Neuronal stem cell (in vitro differentiated cells): Measurements from ENCODE around the gene ITGA8.

Experiments used
- DNase-seq: peaks from one replicate; pipeline ENCODE4 v3.0.0-alpha.2; 2013; ENCODE audit warnings: low spot score
- H2AFZ ChIP-seq: one replicate; pipeline ENCODE4 v1.6.1; 2013; ENCODE audit warnings: mild to moderate bottlenecking, low read length, inconsistent platforms
- H2AK5ac ChIP-seq: 2 replicates; pipeline ENCODE4 v1.6.1; 2013; ENCODE audit warnings: low read depth, mild to moderate bottlenecking, inconsistent platforms, low read length, moderate library complexity, mixed read lengths
- H2BK120ac ChIP-seq: 2 replicates; pipeline ENCODE4 v1.6.1; 2013; ENCODE audit warnings: low read depth, mild to moderate bottlenecking, inconsistent platforms, low read length, moderate library complexity, mixed read lengths
- H2BK12ac ChIP-seq: one replicate; pipeline ENCODE4 v1.6.1; 2013; ENCODE audit warnings: low read length, inconsistent platforms
- H2BK15ac ChIP-seq: 2 replicates; pipeline ENCODE4 v1.6.1; 2013; ENCODE audit warnings: mild to moderate bottlenecking, low read length, inconsistent platforms, mixed read lengths
- H2BK5ac ChIP-seq: one replicate; pipeline ENCODE4 v1.6.1; 2013; ENCODE audit warnings: inconsistent platforms, mild to moderate bottlenecking, low read length, moderate library complexity
- H3K14ac ChIP-seq: one replicate; pipeline ENCODE4 v1.6.1; 2013; ENCODE audit warnings: low read length, inconsistent platforms
- H3K18ac ChIP-seq: 2 replicates; pipeline ENCODE4 v1.6.1; 2013; ENCODE audit warnings: low read length, inconsistent platforms
- H3K23ac ChIP-seq: 2 replicates; pipeline ENCODE4 v1.6.1; 2013; ENCODE audit warnings: low read depth, mild to moderate bottlenecking, mixed read lengths, low read length, inconsistent platforms; ENCODE audit not compliant: poor library complexity
- H3K27ac ChIP-seq: replicated peaks from 3 replicates; pipeline ENCODE4 v1.5.1; 2013; ENCODE audit warnings: low read length, inconsistent platforms
- H3K27me3 ChIP-seq, 3 experiments: 2 replicates each; pipeline ENCODE4 v1.6.1; 2013; ENCODE audit warnings: low read length in 3 of 3, mild to moderate bottlenecking in 2 of 3, inconsistent platforms in 1 of 3, low read depth in 1 of 3, mixed read lengths in 1 of 3, moderate library complexity in 1 of 3; ENCODE audit not compliant: control insufficient read depth in 3 of 3, insufficient read depth in 3 of 3
- H3K36me3 ChIP-seq, 2 donors: replicated peaks in 1 of 2; 2 replicates each; pipeline ENCODE4 v1.6.1; 2013; ENCODE audit warnings: low read length in 2 of 2; ENCODE audit not compliant: control insufficient read depth in 2 of 2, insufficient read depth in 2 of 2
- H3K4ac ChIP-seq: 2 replicates; pipeline ENCODE4 v1.6.1; 2013; ENCODE audit warnings: inconsistent platforms, mild to moderate bottlenecking, low read length, moderate library complexity
- H3K4me1 ChIP-seq, 2 donors: 1 replicate in 1 of 2; 2 replicates in 1 of 2; pipeline ENCODE4 v1.6.1; 2013; ENCODE audit warnings: low read length in 2 of 2, low read depth in 1 of 2; ENCODE audit not compliant: control insufficient read depth in 2 of 2, insufficient read depth in 1 of 2
- H3K4me2 ChIP-seq: one replicate; pipeline ENCODE4 v1.6.1; 2013; ENCODE audit warnings: mild to moderate bottlenecking, low read length, inconsistent platforms; ENCODE audit not compliant: insufficient read depth, poor library complexity, severe bottlenecking
- H3K4me3 ChIP-seq, 2 donors: 2 replicates each; pipeline ENCODE4 v1.5.1; 2013; ENCODE audit warnings: low read length in 2 of 2, mild to moderate bottlenecking in 2 of 2, inconsistent platforms in 1 of 2, moderate library complexity in 1 of 2
- H3K79me1 ChIP-seq: one replicate; pipeline ENCODE4 v1.6.1; 2013; ENCODE audit warnings: low read depth, mild to moderate bottlenecking, inconsistent platforms, low read length, moderate library complexity
- H3K9ac ChIP-seq: one replicate; pipeline ENCODE4 v1.6.1; 2013; ENCODE audit warnings: mild to moderate bottlenecking, low read depth, low read length, inconsistent platforms; ENCODE audit not compliant: poor library complexity
- H3K9me3 ChIP-seq, 2 donors: replicated peaks in 1 of 2; 2 replicates each; pipeline versions ENCODE3 to v1.6.1; 2013; ENCODE audit warnings: low read length in 2 of 2, mild to moderate bottlenecking in 2 of 2, inconsistent platforms in 1 of 2, low read depth in 1 of 2, mixed read lengths in 1 of 2, moderate library complexity in 1 of 2; ENCODE audit not compliant: control insufficient read depth in 2 of 2, insufficient read depth in 1 of 2
- H4K8ac ChIP-seq: one replicate; pipeline ENCODE4 v1.6.1; 2013; ENCODE audit warnings: low read depth, mild to moderate bottlenecking, inconsistent platforms, low read length, moderate library complexity
- H4K91ac ChIP-seq: one replicate; pipeline ENCODE4 v1.6.1; 2013; ENCODE audit warnings: low read length, low read depth, mild to moderate bottlenecking, inconsistent platforms; ENCODE audit not compliant: poor library complexity
- WGBS, 2 donors: extraction: QIAGEN DNeasy Blood & Tissue Kit; methylation state at CpG; one replicate each; pipeline ENCODE4 v1.1.7; 2013; ENCODE audit warnings: missing lambda C conversion rate in 2 of 2, mixed read lengths in 1 of 2; ENCODE audit not compliant: insufficient read length in 2 of 2, insufficient replicate concordance in 1 of 2; ENCODE audit errors: extremely low coverage in 2 of 2; 5-methylcytosine and 5-hydroxymethylcytosine counted together

Gene ITGA8

DNA sequence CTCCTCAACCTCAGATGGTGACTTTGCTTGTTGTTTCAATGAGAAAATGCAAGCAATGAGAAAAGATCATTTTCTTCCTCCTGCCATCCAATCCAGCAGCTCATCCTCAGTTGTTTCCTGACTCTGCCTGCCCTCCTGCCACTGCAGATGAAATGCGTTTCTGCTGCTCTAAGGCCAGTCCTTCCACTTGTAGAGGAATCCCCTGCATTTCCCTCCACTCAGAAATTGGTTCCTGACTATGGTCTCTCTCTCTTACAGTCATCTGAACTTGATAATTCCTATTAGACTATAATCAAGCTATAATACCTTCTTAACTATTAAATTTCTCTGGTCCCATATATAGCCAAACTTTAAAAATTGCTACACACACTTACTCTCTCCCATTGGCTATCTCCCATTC is 14.4 kb downstream of the ITGA8 start:
- Histone ChIP-seq H3K14ac (no peak overlapping the region), H2BK120ac (no peak overlapping the region), H3K79me1 (no peaks in the 10 kb centered on the region), H3K4me3 (no peak overlapping the region), H3K4ac (no peak overlapping the region), H2BK12ac (no peak overlapping the region), H3K4me2 (no peak overlapping the region), H2BK15ac (no peak overlapping the region), H3K18ac (no peak overlapping the region), H2AK5ac (no peak overlapping the region), H4K91ac (no peak overlapping the region), H4K8ac (no peak overlapping the region), H3K27ac (no peak overlapping the region), H3K9me3 (no peaks in the 10 kb centered on the region), H3K27me3 (no peaks in the 10 kb centered on the region), H3K36me3 (no peaks in the 10 kb centered on the region), H3K4me1 (no peaks in the 10 kb centered on the region), H2AFZ (no peak overlapping the region), H2BK5ac (no peak overlapping the region), H3K23ac (no peak overlapping the region), H3K9ac (no peak overlapping the region)
- no CpG with 5 or more reads among the region's 1 CpG for WGBS, 2 donors
- no peak for DNase-seq

DNA sequence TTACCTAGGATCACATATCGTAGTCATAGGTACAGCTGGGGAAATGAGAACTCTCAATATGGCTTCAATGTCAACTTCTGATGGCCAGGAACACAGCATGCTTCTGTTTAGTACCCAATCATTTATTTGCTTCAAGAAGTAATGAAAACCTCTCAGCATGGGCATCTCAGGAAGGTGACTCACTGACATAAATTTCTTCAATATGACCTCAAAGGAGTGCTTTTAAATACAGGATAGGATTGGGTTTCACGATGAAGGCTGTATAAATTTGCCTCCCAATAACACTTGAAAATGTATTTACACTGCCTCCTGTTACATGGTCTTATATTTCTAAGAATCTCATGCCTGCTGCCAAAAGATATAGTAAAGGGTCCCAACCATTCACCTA is 15.1 kb downstream of the ITGA8 start:
- H2BK15ac ChIP-seq, result no peak overlapping the region
- H3K9ac ChIP-seq, result no peak overlapping the region
- H2BK120ac ChIP-seq, result no peak overlapping the region
- H4K91ac ChIP-seq, result no peak overlapping the region
- no peaks in the 10 kb centered on the region for H3K9me3 ChIP-seq
- no peak overlapping the region for H2AFZ ChIP-seq
- no peak overlapping the region for H3K4ac ChIP-seq
- no peaks in the 10 kb centered on the region for H3K27me3 ChIP-seq
- no peak overlapping the region for H3K4me3 ChIP-seq
- no peak overlapping the region for H3K27ac ChIP-seq
- H3K36me3 ChIP-seq, result no peaks in the 10 kb centered on the region
- no peak for DNase-seq
- H3K18ac ChIP-seq, result no peak overlapping the region
- H3K23ac ChIP-seq, result no peak overlapping the region
- H4K8ac ChIP-seq, result no peak overlapping the region
- H3K14ac ChIP-seq, result no peak overlapping the region
- H2BK5ac ChIP-seq, result no peak overlapping the region
- H2BK12ac ChIP-seq, result no peak overlapping the region
- H2AK5ac ChIP-seq, result no peak overlapping the region
- WGBS, 2 donors, result no CpG with 5 or more reads among the region's 2 CpGs
- no peaks in the 10 kb centered on the region for H3K79me1 ChIP-seq
- H3K4me1 ChIP-seq, result no peaks in the 10 kb centered on the region
- H3K4me2 ChIP-seq, result no peak overlapping the region

DNA sequence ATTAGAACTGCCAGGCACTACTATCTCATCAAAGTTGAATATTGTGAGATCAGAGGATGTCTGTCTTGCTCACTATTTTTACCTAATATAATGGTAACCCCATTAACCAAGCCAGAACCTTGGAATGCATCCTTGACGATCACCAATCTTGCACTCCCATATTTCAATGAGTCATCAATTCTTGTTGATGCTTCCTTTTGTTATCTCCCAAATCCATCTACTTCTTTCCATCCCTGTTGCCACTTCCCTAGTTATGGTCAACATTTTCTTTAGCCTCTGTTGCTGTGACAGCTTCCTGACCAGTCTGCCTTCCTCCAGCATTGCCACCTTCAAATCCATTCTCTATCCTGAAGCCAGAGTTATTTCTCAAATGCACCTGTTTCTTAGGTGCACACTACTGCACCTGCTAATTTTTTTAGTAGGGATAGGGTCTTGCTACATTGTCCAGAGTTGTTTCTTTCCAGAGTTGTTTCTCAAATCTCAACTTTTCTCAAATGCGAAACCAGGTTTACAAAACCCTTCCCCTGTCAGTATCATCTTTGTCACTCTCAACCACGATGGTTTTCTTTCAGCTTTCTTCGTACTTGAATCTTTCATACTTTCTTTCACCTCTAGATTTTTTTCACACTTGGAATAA is 15.7 kb downstream of the ITGA8 start:
- Histone ChIP-seq H2BK120ac (no peak overlapping the region), H3K14ac (no peak overlapping the region), H3K4me3 (no peak overlapping the region), H3K18ac (no peak overlapping the region), H2AK5ac (no peak overlapping the region), H3K4me2 (no peak overlapping the region), H3K9me3 (no peaks in the 10 kb centered on the region), H3K27ac (no peak overlapping the region), H3K23ac (no peak overlapping the region), H3K79me1 (no peaks in the 10 kb centered on the region), H3K9ac (no peak overlapping the region), H3K4me1 (no peaks in the 10 kb centered on the region), H2BK12ac (no peak overlapping the region), H4K8ac (no peak overlapping the region), H3K4ac (no peak overlapping the region), H3K36me3 (no peaks in the 10 kb centered on the region), H2BK15ac (no peak overlapping the region), H4K91ac (no peak overlapping the region), H2BK5ac (no peak overlapping the region), H2AFZ (no peak overlapping the region), H3K27me3 (no peaks in the 10 kb centered on the region)
- WGBS, 2 donors, result no CpG with 5 or more reads among the region's 4 CpGs
- no peak for DNase-seq

DNA sequence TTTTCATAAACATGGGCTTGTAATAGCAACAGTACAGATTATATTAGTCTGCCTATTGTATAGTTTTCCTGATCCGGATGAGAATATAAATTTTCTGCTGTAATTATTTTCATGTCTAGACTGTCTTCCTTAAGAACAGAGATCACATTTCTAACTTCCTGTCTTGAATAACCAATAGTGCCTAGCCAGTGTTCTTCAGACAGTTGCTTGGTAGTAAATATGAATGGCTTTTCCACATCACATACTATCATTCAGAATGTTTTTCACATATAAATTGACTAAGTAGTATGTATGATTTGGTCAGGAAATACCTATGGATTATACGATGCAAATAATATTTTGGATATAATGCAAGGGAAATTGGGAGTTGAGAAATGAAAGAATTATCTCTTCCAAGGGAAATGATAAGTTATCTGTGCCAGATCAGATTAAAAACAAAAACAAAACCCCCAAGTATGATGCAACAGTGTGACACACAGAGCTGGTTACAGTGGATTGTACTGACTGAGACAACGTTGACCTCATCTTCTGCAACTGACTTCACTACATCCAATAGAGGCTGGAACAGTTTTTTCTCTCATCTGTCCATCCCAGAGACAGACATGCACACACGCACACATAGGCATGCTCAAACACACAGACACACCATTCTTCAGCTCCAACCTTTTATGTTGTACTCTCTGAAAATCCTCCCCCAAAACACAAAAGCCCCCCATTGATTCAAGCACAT is 16.4 kb downstream of the ITGA8 start:
- no peak overlapping the region for H2BK120ac ChIP-seq
- H2AFZ ChIP-seq, result no peak overlapping the region
- no peak for DNase-seq
- no peak overlapping the region for H3K9ac ChIP-seq
- no peaks in the 10 kb centered on the region for H3K27me3 ChIP-seq
- no peak overlapping the region for H2BK12ac ChIP-seq
- no peak overlapping the region for H2AK5ac ChIP-seq
- H3K4me3 ChIP-seq, result no peak overlapping the region
- no peak overlapping the region for H4K91ac ChIP-seq
- H3K18ac ChIP-seq, result no peak overlapping the region
- no peaks in the 10 kb centered on the region for H3K4me1 ChIP-seq
- no peaks in the 10 kb centered on the region for H3K79me1 ChIP-seq
- no peak overlapping the region for H3K14ac ChIP-seq
- no peaks in the 10 kb centered on the region for H3K9me3 ChIP-seq
- H2BK15ac ChIP-seq, result no peak overlapping the region
- no peak overlapping the region for H3K27ac ChIP-seq
- WGBS, 2 donors, result no CpG with 5 or more reads among the region's 4 CpGs
- no peaks in the 10 kb centered on the region for H3K36me3 ChIP-seq
- no peak overlapping the region for H2BK5ac ChIP-seq
- no peak overlapping the region for H3K4me2 ChIP-seq
- no peak overlapping the region for H3K4ac ChIP-seq
- no peak overlapping the region for H4K8ac ChIP-seq
- no peak overlapping the region for H3K23ac ChIP-seq
